GM12875 (cell line): ENCODE data around the gene RNASE8.

Source experiments
- H3K4me3 ChIP-seq: one replicate; pipeline ENCODE4 v1.5.1; 2011; ENCODE audit warnings: low read depth, low read length, control low read depth
- TF ChIP-seq, protein P1 (sequence below): IDR thresholded peaks from 2 replicates; pipeline ENCODE4 v1.5.1; 2011; ENCODE audit warnings: low read depth, mild to moderate bottlenecking, control low read depth, inconsistent platforms, low read length, moderate library complexity, borderline replicate concordance; ENCODE audit not compliant: insufficient read depth

RNASE8 gene

DNA sequence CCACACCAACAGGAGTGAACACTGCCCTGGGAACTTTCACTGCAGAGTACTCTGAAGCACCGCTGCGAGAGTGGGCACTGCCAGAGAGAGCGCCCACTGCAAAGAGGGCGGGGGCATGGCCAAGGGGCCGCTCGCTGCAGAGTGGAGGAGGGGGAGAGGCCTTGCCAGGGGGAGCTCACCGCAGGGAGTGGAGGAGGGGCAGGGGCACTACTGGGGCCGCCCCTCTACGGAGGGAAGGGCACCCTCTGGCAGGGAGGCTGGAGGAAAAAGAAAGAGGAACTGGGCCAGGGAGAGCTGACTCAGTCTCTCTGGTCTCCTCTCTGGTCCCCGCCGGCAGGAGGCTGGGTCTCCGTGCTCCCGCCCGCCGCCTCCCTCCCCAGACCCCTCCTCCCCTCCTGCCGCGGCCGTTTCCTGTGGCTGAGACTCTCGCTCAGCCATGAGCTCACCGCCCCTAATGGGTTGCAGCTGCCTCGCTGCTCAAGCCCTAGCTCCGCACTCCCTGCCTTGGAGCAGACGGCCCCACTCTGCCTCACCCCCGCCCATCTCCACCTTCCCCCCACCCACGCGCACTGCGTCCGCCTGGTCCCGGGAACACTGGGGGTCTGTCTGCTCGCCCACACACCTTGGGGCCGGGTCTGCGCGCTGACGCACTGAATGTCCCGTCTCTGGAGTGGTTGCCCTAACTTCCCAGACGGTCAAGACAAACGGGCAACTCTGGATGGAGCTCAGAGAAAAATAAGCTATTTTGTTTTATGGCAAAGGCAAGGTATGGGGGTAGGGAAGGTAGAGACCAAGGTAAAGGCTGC, 13.8 kb downstream of the RNASE8 start:
- no peak overlapping the region for H3K4me3 ChIP-seq
- TF ChIP-seq, protein P1, sequence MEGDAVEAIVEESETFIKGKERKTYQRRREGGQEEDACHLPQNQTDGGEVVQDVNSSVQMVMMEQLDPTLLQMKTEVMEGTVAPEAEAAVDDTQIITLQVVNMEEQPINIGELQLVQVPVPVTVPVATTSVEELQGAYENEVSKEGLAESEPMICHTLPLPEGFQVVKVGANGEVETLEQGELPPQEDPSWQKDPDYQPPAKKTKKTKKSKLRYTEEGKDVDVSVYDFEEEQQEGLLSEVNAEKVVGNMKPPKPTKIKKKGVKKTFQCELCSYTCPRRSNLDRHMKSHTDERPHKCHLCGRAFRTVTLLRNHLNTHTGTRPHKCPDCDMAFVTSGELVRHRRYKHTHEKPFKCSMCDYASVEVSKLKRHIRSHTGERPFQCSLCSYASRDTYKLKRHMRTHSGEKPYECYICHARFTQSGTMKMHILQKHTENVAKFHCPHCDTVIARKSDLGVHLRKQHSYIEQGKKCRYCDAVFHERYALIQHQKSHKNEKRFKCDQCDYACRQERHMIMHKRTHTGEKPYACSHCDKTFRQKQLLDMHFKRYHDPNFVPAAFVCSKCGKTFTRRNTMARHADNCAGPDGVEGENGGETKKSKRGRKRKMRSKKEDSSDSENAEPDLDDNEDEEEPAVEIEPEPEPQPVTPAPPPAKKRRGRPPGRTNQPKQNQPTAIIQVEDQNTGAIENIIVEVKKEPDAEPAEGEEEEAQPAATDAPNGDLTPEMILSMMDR = no peak

DNA sequence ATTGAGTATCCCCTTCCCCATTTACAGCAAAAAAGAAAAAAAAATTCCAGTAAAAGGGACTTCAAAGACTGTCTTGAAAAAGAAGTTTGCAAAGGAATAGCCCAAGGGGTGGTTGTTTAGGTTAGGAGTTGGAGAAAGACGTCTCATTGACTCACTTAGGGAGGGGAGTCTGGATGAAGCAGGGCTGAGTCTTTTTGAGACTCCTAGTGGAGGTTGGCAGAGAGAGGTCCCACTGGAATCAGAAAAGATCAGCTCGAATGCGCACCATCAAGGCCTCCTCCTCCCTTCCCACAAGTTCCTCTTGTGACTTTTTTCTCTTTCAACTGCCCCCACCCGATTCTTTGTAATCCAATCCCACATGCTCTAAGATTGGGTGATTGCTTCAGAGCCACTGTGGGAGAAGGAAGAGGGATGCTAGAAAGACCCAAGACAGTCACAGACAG, 14.4 kb downstream of the RNASE8 start:
- no peak overlapping the region for H3K4me3 ChIP-seq
- TF ChIP-seq, protein P1 = no peak

DNA sequence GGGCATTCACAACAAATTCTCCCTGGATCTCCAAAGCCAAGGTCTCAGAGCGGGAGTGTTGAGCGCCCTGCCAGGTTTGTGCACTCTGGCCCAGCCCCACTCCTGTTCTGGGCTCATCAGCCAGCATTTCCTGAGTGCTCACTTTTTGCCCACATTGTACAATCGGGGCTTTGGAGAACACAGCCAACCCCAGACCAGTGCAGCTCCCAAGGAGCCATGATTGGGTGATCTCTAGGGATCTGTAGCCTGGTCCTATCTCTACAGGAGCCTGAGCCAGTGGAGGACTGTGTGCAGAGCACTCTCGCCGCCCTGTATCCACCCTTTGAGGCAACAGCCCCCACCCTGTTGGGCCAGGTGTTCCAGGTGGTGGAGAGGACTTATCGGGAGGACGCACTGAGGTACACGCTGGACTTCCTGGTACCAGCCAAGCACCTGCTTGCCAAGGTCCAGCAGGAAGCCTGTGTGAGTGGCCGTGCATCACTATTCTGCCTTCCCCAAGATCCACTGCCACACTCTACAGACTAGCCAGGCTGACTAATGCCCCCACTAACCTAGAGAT, 15.2 kb downstream of the RNASE8 start:
- no peak overlapping the region for H3K4me3 ChIP-seq
- TF ChIP-seq, protein P1 = no peak

DNA sequence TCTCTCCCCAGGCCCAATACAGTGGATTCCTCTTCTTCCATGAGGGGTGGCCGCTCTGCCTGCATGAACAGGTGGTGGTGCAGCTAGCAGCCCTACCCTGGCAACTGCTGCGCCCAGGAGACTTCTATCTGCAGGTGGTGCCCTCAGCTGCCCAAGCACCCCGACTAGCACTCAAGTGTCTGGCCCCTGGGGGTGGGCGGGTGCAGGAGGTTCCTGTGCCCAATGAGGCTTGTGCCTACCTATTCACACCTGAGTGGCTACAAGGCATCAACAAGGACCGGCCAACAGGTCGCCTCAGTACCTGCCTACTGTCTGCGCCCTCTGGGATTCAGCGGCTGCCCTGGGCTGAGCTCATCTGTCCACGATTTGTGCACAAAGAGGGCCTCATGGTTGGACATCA, 16.3 kb downstream of the RNASE8 start:
- H3K4me3 ChIP-seq = no peak overlapping the region
- TF ChIP-seq, protein P1 = no peak

DNA sequence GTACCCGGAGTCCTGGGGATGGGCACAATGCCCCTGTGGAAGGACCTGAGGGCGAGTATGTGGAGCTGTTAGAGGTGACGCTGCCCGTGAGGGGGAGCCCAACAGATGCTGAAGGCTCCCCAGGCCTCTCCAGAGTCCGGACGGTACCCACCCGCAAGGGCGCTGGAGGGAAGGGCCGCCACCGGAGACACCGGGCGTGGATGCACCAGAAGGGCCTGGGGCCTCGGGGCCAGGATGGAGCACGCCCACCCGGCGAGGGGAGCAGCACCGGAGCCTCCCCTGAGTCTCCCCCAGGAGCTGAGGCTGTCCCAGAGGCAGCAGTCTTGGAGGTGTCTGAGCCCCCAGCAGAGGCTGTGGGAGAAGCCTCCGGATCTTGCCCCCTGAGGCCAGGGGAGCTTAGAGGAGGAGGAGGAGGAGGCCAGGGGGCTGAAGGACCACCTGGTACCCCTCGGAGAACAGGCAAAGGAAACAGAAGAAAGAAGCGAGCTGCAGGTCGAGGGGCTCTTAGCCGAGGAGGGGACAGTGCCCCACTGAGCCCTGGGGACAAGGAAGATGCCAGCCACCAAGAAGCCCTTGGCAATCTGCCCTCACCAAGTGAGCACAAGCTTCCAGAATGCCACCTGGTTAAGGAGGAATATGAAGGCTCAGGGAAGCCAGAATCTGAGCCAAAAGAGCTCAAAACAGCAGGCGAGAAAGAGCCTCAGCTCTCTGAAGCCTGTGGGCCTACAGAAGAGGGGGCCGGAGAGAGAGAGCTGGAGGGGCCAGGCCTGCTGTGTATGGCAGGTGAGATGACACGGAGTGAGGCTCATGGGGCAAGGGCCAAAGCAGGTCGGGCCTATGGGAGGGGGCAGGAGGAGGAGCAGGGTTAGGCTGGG, 17.0 kb downstream of the RNASE8 start:
- H3K4me3 ChIP-seq = no peak overlapping the region
- TF ChIP-seq, protein P1 = no peak

DNA sequence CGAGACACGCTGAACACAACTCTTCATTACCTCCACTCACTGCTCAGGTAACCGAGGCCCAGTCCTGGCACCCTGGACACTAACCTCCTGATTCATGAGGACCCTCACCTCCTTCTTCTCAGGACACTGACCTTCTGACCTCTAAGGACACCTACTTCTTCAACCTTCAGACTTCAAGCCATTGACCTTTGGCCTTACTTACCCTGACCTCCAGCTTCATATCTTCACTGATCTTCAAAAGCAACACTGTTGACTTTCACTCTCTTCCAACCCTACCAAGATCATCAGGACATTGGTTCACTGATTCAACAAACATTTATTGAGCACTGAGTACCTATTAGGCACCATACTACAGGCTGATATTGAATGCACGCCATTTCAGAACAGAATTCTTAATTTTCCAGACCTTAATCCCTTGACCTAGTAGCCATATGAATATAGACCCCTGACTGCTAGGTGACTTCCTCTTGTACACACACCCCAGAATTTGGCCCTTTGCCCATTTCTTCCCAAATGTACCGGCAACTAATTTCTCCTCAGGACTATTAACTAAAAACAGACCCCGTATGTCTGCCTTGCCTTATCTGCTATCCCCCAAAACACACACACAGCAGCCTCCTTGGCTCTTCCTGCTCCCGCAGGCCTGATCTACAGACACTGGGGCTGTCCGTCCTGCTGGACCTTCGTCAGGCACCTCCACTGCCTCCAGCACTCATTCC, 18.3 kb downstream of the RNASE8 start:
- no peak overlapping the region for H3K4me3 ChIP-seq
- TF ChIP-seq, protein P1 = no peak
